ENCODE measurements around the gene SPTBN5.

SPTBN5 gene

DNA sequence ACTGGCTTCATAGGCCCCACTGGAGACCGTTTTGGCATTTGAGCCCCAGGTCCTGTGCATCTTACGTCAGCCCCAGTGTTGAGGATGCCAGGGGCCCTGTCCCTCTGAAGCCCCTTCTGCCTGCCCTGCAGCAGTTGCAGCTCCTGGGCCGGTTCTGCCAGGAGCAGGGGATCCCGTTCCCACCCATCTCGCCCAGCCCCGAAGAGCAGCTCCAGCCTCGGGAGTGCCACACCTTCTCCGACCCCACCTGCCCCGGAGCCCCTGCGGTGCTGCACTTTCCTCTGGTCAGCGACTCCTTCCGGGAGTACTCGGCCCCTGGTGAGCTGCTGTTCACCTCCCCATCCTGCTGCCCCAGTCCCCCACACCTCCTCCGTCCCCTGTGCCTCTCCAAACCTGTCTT lies 46.6 kb downstream of the SPTBN5 start:
- DNase-seq (ENCODE audit: low read depth in 3 of 3), result no peak

DNA sequence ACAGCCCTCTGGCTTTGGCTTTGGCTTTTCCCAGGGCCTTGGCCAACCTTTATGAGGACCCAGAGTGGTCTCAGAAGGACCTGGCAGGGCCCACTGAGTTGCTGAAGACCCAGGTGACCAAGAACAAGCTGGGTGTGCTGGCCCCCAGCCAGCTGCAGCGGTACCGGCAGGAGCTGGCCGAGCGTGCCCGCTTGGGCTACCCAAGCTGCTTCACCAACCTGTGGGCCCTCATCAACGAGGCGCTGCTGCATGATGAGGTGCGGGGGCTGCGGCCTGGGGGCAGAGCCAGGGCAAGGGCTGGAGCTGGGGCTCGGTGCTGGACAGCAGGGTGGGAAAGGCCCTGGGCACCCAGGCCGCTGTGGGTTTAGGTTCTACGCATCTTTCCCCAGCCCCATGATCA lies 49.0 kb downstream of the SPTBN5 start:
- no peak for DNase-seq (ENCODE audit: low read depth in 3 of 3)

DNA sequence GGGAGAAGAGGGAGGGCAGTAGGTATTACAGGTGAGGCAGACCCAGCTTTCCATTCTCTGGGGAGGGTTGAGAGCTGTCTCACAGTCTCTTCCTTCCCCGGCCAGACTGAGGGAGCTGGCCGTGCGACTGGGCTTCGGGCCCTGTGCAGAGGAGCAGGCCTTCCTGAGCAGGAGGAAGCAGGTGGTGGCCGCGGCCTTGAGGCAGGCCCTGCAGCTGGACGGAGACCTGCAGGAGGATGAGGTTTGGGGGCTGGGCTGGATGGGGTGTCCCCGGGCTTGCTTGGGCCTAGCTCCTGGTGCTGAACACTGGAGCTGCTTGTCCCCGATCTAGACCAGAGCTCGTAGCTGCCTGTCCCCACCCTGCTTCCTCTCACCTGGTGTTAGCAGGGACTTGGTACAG lies 50.3 kb downstream of the SPTBN5 start:
- no peak for DNase-seq (ENCODE audit: low read depth in 3 of 3)

DNA sequence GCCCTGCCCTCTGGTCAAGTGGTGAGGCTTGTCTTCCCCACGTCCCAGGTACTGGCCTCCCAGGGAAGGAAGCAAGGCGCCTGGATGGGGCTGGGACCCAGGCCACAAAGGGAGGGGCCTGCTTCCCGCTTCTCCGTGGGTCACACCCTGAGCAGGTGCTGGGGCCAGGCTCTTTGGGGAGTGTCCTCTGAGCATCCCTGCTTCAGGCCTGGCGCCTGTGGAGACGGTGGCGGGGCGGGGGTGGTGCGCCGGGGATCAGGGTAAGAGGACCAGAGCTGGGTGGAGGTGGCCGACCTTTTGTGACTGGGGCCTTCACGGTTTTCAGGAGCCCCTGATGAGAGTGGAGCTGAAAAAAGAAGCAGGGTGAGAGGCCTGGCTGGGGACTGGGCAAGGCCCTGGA lies 51.6 kb downstream of the SPTBN5 start:
- no peak for DNase-seq (ENCODE audit: low read depth in 3 of 3)

DNA sequence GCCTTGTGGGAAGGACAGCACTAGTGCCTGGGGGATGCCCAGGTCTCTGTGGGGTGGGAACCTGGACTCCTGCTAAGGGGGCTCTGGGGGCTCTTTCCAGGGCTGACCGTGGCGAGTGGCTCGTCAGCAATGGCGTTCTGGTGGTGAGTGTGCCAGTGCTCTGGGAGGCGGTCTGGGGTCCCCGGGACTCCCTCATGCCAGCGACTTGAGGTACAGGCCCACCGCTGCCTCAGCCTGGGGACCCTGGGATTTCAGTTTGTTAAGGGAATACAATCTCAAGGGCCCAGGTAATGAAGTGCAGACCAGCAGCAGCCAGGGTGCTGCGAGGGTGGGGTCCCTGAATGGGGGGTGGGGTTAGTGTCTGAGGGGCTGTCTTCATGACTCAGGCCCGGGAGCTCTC lies 52.7 kb downstream of the SPTBN5 start:
- no peak for DNase-seq (ENCODE audit: low read depth in 3 of 3)

DNA sequence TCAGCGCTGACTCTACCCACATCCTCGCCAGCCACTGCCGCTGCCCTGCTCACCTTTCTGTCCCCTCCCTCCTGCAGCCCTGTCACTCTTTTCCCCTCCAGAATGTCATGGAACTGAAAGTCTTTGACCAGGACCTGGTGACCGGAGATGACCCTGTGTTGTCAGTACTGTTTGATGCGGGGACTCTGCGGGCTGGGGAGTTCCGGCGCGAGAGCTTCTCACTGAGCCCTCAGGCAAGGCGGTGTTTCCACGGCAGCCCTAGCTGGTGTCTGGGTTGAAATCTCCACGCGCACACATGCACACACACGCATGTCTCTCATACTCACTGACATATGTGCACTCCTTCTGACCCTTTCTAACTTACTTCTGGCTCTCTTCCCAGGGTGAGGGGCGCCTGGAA lies 53.2 kb downstream of the SPTBN5 start:
- DNase-seq (ENCODE audit: low read depth in 3 of 3), result no peak

DNA sequence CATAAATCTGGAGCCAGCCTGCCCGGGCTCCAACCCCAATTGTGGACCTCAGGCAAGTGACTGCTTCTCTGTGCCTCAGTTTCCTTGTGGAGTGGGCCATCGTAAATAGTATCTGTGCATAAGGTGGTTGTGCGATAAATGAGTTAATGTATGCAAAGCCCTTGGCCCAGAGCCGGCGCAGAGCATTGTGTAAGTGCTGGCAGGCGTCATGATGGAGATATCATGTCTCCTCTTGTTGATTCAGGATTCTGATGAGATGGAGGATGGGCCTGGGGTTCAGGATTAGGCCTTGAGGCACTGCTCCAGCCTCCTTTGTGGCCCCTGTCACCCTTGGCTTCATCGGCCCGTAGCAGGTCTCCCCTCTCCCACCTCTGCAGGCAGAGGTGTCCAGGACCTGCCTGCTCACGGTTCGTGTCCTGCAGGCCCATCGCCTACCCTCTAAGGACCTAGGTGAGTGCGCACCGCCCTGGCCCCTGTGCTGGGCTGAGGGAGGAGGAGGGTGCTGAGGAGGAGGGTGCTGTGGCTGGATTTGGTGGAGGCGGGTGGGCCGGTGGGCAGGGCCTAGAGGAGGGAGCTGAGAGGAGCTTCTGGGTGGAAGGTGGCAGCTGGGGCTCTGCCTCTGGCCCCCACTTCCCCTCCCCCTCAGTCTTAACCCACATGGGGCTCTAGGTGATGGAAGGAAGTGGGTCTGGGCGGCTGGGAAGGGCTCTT lies 53.9 kb downstream of the SPTBN5 start:
- DNase-seq (ENCODE audit: low read depth in 3 of 3), result no peak

DNA sequence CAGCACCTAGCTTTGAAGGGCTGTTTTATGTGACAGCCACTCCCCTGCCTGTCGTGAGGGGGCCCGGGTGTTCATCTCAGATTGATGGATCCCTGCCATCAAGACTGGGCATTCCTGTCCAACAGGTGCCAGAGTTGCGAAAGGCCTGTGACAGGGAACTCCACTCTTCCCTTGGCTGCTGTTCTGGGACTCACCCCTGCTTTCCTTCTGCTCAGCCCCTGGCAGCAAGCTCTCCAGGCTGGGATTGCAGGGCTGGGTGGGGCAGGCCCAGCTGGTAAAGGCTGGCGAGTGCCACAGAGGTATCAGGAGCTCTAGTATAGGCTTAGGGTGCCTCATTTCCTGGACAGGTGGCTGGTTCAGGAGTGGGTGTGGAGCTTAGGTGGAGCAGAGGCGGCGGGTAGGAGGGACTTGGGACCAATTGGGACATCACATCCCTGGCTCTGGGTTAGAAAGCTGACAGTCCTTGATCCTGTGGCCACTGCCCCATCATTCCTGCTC lies 55.4 kb downstream of the SPTBN5 start, which contains the start of gene PLA2G4B:
Gene PLA2G4B (plus strand): TSS at position 448 of the 498 bp plus-strand sequence. CDS start 67 bp downstream, outside the sequence.
- no peak for DNase-seq (ENCODE audit: low read depth in 3 of 3)

DNA sequence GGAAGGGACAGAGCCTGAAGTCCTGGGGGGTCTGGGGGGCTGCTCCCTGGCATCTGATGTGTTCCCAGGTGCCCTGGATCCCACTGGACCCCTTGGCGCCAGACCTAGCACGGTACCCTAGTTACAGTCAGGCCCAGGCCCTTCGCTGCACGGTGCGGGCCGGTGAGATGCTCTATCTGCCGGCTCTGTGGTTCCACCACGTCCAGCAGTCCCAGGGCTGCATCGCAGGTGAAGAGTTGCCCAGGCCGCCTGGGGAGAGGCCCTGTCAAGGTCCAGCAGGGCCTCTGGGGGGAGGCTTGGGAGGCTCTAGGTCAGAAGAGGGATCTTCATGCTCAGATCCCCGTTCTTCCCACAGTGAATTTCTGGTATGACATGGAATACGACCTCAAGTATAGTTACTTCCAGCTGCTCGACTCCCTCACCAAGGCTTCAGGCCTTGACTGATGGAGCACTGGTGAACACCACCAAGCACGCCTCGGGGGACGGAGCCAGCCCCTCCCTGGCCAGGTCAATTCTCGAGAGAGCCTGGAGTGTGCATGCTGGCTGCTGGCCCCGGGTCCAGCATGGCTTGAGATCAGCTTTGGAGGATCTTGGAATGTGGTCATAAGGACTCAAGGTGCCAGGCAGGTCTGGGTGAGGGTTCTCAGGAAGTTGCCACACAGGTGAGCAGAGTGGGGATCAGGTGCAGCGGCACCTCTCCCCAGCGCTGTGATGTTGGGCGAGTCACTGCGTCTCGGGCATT lies 57.0 kb downstream of the SPTBN5 start:
- DNase-seq (ENCODE audit: low read depth in 3 of 3), result no peak

DNA sequence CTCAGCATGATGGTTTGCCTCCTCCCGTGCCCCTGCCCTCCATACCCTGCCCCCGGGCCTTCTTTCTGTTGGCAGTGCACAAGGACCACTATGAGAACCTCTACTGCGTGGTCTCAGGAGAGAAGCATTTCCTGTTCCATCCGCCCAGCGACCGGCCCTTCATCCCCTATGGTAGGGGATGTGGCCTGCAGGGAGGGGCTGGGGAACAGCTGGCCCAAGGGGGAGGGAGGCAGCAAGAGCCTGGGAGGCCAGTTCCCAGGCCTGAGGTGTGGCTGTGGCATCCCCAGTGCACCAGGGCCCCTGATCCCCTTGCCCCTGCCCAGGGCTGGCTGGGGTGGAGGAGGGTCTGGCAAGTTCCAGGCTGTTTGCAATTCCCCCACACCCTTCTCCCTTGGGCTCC lies 57.8 kb downstream of the SPTBN5 start:
- DNase-seq (ENCODE audit: low read depth in 3 of 3), result no peak

DNA sequence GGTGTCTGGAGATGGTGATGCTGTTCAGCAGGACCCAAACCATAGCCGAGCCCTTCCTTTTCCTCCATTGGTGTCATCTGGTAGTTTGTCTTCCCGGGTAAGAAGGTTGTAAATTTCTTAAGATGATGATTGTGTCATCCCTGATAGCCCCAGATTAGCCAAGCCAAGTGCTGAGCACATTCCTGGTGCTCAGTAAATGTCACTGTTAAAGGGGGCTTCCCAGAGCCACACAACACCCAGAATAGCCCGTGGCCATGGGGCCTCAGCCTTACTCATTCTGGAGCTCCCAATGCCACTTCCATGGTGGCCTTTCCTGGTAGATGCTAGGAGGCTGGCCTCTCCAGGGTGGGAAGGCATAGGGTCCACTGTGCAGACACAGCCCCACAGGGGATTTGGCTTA lies 59.8 kb downstream of the SPTBN5 start:
- no peak for DNase-seq (ENCODE audit: low read depth in 3 of 3)

DNA sequence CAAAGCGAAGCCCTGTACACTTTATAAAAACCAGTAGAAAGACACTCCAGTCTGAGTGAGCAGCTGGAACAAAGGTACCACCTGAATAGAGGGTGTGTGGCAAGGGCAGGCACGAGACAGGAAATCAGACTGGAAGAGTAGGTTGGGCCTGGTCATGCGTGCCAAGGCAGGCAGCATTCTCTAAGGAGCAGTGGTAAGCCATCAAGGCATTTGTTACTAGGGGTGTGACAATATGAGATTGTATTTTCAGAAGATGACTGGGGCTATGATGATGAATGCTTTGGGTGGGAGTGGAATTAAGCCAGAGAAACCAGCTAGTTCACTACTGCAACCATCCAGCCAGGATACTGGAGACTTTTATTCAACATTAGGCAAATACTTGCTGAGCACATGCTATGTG lies 61.0 kb downstream of the SPTBN5 start:
- DNase-seq (ENCODE audit: low read depth in 3 of 3), result peak in 1 of 3 donors; percentile 10

DNA sequence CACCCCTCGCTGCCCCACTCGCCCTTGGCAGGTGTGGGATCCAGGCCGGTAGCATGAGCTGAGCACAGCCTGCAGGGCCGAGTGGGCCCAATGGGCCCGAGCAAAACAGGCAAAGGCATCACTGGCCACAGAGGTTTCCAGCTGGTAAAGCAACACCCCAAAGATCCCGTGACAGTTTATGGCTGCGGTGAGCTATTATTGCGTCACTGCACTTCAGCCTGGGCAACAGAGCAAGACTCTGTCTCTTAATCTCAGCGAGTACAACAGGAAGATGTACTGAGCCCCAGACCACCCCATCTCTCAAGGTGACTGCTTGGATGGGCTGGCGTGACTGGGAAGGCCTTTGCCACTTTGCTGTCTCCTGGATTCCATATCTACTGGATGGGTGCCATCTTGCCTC lies 61.6 kb downstream of the SPTBN5 start:
- no peak for DNase-seq (ENCODE audit: low read depth in 3 of 3)

DNA sequence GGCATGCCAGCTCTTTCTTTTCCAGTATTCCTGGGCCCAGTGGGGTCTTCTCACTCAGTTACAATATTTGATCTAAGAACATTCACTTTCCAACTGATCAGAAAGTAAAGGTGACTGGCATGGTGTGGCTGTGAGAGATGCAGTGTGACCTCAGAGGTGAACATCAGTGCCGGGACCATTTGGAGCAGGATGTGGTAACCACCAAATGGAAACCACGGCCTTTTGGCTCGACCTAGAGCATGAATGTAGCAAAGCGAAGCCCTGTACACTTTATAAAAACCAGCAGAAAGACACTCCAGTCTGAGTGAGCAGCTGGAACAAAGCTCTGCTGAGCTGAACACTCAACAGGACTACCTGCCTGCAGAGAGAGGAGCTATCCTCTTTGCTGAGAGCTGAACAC lies 62.6 kb downstream of the SPTBN5 start:
- peak in 2 of 3 donors; percentile 20 to 36 for DNase-seq (ENCODE audit: low read depth in 3 of 3)

DNA sequence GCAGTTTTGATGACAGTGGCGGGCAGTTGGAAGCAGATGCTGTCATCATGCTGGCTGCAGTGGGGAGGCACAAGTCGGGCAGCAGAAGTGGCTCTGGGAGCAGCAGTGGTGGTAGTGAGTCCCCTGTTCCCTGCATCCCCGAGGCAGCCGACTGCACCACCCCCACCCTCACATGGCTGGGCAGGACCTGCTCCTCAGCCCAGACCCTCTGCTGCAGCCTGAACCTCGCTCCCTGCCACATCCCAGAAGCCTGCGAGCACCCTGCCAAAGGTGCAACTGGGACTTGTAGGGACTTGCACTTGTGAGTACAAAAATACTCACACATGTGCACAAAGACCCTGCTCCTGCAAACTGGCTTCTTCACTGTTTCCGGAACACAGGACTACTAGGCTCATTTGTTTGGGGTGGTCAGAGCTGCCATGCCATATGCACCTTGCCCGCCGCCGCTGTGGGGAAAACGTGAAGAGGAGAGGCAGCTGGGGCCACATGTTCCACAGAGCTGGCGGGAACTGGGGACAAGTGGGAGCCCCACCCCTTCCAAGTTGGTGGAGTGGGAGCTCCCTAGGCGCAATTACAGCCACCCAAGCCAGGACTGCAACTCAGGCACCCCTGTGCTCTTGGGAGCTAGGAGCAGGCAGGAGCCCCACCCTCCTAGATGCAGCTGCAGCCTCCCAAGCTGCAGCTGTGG lies 63.8 kb downstream of the SPTBN5 start:
- DNase-seq (ENCODE audit: low read depth in 3 of 3), result no peak

DNA sequence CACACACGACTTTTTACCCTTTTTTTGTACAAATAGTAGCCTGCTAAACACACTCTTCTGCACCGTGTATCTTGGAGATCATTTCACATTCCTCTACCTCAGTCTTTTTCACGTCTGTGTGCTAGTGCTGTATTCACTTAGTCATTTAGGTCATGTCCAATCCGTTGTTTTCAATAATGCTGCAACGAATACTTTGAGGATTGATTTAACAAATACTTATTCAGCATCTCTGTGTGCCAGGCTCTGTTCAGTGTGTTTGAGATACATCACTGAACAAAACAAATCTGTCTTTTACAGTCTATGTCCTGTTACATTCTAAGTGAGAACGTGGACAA lies 65.1 kb downstream of the SPTBN5 start:
- no peak for DNase-seq (ENCODE audit: low read depth in 3 of 3)

DNA sequence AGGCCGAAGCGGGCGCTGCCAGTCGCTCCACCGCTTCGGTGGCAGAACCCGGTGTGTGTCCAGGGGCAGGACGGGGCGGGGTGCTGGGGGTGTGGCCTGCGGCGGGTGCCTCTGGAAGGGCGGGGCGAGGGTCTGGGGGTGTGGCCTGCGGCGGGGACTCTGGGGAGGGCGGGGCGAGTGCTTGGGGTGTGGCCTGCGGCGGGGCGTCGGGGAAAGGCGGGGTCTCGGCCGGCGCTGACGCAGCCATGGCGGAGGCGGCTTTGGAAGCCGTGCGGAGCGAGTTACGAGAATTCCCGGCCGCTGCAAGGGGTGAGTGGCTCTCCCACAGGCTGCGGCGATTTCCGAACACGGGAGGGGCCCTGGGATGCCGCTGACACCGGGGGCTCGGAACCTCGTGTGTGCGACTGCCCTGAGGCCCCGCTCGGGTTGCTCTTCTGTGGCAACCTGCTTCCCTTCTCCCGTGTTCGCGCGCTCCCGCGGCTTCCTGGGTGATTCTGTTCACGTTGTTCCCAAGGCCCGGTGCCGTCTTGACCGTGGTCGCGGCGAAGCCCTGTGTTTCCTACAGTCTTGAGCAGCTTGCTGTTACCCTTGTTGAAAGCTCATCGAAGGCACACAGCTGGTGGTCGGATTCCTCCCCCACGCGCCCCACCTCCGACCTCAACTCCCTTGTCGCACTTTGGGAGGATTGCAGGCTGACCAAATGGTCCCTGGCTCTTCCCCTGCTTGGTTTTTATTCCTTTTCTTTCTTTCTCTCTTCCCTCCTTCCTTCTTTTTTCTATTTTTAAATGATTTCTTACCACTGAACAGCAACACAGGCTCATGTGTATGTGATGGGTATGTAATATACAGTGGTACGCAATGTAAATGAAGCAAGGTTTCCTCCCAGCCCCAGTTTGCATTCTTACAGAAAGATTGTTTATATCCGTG lies 65.7 kb downstream of the SPTBN5 start, which contains the start of gene JMJD7:
Gene JMJD7 (plus strand): TSS at position 213 of the 927 bp plus-strand sequence. CDS start 33 bp downstream, at position 246.
- peak; percentile 85 to 99 (median 96) for DNase-seq (ENCODE audit: low read depth in 3 of 3)

DNA sequence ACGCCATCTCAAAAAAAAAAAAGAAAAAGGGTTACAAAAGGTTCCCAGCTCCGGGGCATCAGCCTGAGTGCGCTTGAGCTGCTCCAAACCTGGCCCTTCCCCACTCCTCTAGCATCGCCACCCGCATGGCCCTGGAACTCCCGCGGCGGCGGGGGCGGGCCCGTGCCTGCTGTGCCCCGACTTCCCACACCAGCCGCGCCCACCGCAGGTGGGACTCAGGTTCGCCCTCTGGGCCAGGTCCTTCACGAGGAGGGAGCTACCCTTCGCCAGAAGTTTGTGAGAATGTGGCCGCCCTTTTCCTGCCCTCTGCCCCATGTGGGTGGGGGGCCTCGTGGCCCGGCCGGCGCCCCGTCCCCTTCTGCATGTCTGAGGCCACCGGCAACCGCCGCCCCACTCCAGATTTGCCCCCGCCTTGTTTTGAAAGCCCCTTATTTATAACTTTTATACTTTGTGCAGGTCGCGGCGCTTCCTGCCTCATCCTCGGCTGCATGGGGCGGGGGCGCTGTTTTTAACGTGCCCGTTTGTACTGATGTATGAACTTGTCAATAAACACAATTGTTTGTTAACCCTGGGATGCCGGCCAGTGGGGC lies 66.5 kb downstream of the SPTBN5 start:
- peak in 1 of 3 donors; percentile 4 for DNase-seq (ENCODE audit: low read depth in 3 of 3)

DNA sequence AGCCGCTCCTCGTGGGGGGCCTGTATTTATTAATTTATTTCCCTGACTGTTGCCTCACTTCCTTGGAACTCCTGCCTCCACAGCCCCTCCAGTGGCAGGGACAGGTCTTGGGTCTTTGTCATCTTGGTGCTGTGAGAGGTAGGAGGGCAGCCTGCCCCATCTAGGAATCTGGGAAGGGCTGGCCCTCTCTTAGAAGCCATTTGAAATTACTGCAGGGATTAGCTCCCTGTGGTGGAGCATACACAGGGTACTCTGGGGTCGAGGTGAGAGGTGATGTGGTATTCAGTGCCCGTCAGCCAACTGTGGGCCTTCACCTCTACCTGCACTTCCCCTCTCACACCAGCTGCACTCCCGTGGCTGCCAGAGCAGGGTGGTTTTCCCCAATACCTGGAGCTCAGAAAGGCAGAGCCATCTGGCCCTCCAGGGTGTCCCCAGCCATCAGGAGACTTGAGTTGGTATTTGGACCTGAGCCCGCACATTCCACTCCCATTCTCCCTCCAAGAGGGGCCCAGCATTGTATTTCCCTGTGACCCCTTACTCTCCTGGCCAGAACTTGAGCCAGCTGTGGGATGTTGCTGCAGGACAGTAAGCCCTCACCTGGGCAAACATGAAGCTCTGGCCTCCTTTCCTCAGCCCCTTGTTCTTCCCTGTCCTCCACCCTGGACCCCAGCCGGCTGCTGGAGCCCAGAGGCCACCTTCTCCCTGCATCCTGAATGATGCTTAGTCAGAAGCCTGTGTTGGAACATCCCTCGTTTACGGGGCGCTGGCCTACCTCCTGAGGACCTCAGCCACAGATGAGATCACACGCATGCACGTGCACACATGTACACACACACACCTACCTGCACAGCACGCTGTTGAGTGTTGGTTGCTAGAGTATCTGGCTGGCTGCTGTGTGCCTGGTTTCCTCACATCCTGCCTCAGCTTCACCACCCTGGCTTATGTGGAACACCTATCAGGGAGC lies 68.0 kb downstream of the SPTBN5 start:
- DNase-seq (ENCODE audit: low read depth in 3 of 3), result no peak

DNA sequence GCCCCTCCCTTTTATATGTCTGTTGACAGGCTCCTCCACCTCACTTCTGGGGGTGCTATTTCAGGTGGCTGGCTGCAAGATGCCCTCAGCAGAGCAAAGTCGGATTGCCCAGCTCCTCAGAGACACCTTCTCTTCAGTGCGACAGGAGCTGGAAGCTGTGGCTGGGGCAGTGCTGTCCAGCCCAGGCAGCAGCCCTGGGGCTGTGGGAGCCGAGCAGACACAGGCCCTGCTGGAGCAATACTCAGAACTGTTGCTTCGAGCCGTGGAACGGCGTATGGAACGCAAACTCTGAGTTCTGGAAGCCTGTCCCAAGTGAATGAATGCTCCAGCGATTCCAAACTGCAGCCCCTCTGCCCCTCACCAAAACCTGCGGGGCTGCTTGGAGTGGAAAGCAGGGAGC lies 68.7 kb downstream of the SPTBN5 start:
- DNase-seq (ENCODE audit: low read depth in 3 of 3), result no peak

Data from stimulated activated CD4-positive, alpha-beta T cell treated with anti-CD3 and anti-CD28 coated beads, TNF-alpha, amount 100 ng/mL, for 48 hours (primary cell).